GM18505 (cell line): ENCODE results near the gene ANKS1B.
A peak's percentile ranks its signal among the peaks of the same experiment; 100 is the strongest.
"Not testable (repeated sequence)": the region's sequence is repeated elsewhere in the genome, so short reads cannot be mapped to it uniquely, and the experiment has no call there.

Experiments
- ATAC-seq: cut with Tn5 transposase; IDR thresholded peaks from one replicate; pipeline ENCODE4 v1.9.1; 2021; ENCODE audit not compliant: unreplicated experiment
- POLR2A ChIP-seq: IDR thresholded peaks from 4 replicates; pipeline ENCODE4 v1.6.1; 2011; ENCODE audit warnings: borderline replicate concordance; ENCODE audit not compliant: insufficient read depth, insufficient read length; ENCODE audit errors: extremely low read depth

ANKS1B gene

GRCh38 chr12:99059824-99060511 is 924.8 kb downstream of the ANKS1B start:
- no peak for ATAC-seq
- TF ChIP-seq POLR2A: no peak

DNA sequence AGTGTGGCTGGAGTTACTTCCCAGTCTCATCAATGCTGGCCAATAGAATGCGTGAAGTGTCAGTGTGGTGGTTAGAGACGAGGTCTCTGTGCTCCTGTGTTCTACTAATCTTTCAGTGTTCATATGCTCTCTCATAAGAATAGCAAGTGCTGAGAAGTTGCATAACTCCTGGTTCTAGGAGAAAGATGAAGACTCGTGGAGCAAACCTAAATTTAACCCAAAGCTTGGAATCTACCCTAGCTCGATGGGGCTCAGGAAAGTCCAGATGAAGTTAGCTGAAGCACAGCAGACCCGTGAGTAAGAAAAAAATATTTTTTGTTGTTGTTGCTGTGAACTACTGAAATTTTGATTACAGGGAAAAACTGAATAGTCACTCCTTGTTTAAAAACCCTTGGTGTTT is 927.1 kb downstream of the ANKS1B start:
- no peak for ATAC-seq
- no peak for TF ChIP-seq POLR2A

DNA sequence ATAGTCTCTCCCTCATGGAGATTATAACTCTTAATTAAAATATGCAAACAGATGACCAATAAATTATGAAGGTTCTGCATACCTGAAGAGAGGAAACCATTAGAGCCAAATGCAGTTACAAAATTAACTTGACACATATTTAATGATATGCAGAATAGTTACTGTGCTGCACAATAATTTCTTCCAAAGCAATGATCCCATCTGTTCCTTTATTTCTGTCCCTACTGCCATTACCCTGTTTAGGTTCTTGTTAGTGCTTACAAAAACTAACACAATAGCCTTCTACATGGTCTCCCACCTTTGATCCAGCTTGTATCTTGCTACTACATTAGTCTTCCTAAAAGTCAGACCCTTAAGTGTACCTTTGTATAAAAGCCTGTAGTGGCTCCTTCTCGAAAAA is 928.5 kb downstream of the ANKS1B start:
- ATAC-seq: no peak
- no peak for TF ChIP-seq POLR2A

GRCh38 chr12:99055299-99055698 is 929.4 kb downstream of the ANKS1B start:
- no peak for TF ChIP-seq POLR2A
- ATAC-seq: no peak

DNA sequence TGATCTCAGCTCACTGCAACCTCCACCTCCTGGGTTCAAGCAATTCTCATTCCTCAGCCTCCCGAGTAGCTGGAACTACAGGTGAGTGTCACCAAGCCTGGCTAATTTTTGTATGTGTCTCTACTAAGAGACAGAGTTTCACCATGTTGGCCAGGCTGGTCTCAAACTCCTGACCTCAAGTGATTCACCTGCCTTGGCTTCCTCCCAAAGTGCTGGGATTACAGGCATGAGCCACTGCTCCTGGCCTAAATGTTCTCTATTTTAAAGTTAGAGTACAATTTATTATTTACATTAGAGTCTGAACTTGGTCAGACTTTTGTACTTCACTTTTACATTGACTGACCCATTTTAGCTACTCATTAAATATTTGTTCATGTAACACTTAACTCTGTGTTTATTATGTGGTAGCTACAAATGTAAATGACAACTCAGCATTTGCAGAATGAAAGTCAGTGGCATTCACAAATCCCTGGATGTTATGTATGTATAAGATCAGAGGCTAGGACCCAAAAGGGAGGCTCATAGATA is 930.1 kb downstream of the ANKS1B start:
- no peak for ATAC-seq
- no peak for TF ChIP-seq POLR2A

GRCh38 chr12:99053616-99054362 is 930.9 kb downstream of the ANKS1B start:
- TF ChIP-seq POLR2A: no peak
- ATAC-seq: no peak

- no peak for ATAC-seq
- TF ChIP-seq POLR2A: no peak
Measured at GRCh38 chr12:99049774-99050173, 935.0 kb downstream of the ANKS1B start.

- no peak for TF ChIP-seq POLR2A
- no peak for ATAC-seq
Measured at GRCh38 chr12:99045158-99045557, 939.6 kb downstream of the ANKS1B start.

DNA sequence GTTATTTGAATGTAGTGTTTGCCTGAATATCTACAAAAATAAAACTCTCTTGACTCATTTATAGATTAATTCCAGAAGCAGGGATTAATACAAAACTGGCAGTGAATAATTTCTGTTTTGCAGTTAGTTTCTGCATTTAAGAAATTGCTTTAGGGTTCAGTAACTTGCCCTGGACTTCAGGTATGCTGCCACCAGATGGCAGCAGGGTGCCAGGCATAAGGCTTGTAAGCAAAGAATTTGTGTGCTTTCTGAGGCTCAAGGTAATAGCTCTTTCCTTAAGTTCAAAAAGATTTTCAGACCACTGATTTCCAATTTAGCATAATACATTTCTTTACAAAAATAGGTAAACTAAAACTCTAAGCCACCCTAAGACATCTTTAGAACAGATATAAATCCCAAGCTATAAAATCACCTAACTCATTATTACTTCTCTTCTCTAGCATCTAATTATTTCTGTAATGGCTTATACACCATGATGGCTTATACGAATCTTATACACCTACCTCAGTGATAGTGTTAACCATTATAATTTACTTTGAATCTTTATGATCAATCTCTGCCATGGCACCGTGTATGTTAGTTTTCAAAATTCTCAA is 941.3 kb downstream of the ANKS1B start:
- ATAC-seq: peak; percentile 61
- TF ChIP-seq POLR2A: no peak

DNA sequence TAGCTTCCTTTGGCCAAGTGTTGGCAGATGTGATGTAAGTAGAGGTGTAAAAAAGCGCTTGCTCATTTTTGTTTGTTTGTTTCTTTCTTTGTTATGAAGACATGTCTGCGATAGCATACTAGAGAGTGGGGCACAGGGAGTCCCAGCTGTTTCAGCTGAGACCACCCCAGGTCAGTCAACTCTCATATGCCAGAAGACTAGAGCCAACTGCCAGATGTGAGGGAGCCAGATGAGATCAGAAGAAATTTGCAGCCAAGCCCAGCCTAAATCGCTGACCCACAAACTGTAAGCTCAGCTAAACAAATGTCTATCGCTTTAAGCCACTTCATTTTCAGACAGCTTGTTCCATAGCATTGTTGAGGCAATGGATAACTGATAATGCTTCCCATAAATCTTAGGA is 942.5 kb downstream of the ANKS1B start:
- ATAC-seq: no peak
- TF ChIP-seq POLR2A: no peak

DNA sequence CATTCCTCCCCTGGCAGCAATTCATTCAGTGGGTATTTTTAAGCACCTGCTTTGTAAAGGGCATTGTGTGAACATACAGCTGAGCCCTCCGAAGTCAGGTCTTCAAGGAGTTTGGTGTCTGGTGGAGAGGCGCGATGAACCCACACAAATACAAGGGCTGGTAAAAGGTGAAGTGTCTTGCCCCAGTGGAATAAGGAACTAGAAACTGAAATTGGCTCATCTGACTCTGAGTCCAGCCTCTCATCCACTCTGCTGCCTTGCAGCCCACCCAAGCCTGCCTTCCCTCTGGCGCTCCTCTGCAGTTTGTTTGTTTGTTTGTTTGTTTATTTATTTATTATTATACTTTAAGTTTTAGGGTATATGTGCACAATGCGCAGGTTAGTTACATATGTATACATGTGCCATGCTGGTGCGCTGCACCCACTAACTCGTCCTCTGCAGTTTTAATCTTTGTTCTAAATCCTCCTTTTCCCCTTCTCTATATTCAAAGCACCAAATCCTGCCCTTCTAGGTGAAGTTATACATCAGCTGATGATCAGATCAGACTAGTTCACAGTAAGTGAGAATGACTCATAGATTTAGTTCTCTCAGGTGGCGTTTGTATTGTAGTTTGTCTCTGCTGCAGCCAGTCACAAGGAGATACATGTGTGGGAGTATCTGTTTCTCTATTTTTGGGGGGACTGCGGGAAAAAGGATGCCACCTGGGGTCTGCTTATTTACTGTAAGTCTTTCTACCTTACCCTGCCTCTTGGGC is 945.2 kb downstream of the ANKS1B start:
- TF ChIP-seq POLR2A: no peak
- no peak for ATAC-seq

DNA sequence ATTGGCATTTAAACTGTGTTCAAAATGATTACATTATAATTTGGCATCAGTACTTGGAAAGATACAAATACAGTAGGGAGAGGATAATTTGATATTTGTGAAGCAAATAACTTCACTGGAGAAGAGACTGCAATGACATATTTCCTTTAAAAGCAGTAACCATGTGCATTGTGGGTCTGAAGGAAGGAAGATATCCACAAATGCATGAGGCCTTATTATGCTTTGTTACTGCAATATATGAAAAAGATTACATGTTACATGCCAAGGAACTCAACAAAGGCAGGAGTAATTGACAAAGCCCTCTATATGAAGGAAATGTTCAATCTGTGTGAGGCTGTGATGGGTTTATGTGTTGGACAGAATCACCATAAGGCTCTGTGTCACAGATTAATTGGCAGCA is 948.2 kb downstream of the ANKS1B start:
- TF ChIP-seq POLR2A: no peak
- no peak for ATAC-seq

GRCh38 chr12:99035803-99036202 is 948.9 kb downstream of the ANKS1B start:
- TF ChIP-seq POLR2A: no peak
- ATAC-seq: no peak

DNA sequence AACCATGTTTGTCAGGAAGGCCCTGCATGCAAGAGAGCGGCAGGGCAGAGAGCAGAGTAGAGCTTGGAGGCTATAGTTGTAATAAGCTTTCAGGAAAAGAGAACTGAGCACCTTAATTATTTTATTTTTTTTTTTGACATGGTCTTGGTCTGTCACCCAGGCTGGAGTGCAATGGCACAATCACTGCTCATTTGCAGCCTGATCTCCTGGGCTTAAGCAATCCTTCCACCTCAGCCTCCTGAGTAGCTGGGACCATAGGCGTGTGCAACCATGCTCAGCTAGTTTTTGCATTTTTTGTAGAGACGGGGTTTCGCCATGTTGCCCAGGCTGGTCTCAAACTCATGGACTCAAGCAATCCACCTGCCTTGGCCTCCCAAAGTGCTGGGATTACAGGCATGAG is 950.5 kb downstream of the ANKS1B start:
- not testable (repeated sequence) for ATAC-seq
